ENCODE results near the gene GAP43.

GRCh38 chr3:115709093-115709492 is 85.8 kb downstream of the GAP43 start:
- TF ChIP-seq CTCF (IDR thresholded peaks at IDR 0.05) = no peak
- TF ChIP-seq POLR2A (IDR thresholded peaks at IDR 0.05) = no peak

Measured in adrenal gland (tissue), 5 donors.